GM12878 (cell line): ENCODE results near the gene CFB. TPM values are rescaled to one million over a fixed set of nuclear protein-coding genes. Genes with fewer than 3 reads are reported as not detected.

Experiments used
- ATAC-seq: fragments of 200-7000 bp; cut with Tn5 transposase; 3 replicates; pipeline ENCODE4 v1.9.1; 2020; ENCODE audit warnings: mild to moderate bottlenecking, moderate library complexity
- BruUV-seq: library from RNA; stranded (reverse); fragments of 400-500 nt; replicated peaks from 2 replicates; lab custom pipeline; 2021; lab: Mats Ljungman, UMichigan
- CTCF ChIA-PET: fragments of 300-600 bp; sonication (Branson Sonifier 250); formaldehyde crosslinking; extraction: SDS; loops from one replicate; lab custom pipeline; 2021; ENCODE audit warnings: inconsistent platforms; lab: Yijun Ruan, JAX
- POLR2A ChIA-PET: fragments of 350-600 bp; formaldehyde crosslinking; extraction: SDS; loops from one replicate; lab custom pipeline; 2021; ENCODE audit warnings: inconsistent platforms; lab: Charles Lee
- RAD21 ChIA-PET: fragments of 300-600 bp; sonication (Branson Sonifier 250); formaldehyde crosslinking; loops from one replicate; lab custom pipeline; 2023; ENCODE audit warnings: antibody characterized with exemption; ENCODE audit not compliant: unreplicated experiment; lab: Charles Lee
- SMC1A ChIA-PET: fragments of 300-600 bp; sonication (Branson Sonifier 250); formaldehyde crosslinking; loops from one replicate; lab custom pipeline; 2023; ENCODE audit not compliant: unreplicated experiment, uncharacterized antibody; lab: Charles Lee
- DNase-seq: peaks from one replicate; pipeline ENCODE4 v3.0.0-alpha.2; 2011; ENCODE audit warnings: low read depth, low spot score
- FAIRE-seq: peaks from 3 replicates; lab custom pipeline; 2011; peaks lifted over from hg19 to GRCh38; lab: Jason Lieb, UNC
- H2AFZ ChIP-seq: 2 replicates; pipeline ENCODE4 v1.6.0; 2011; ENCODE audit warnings: low read depth, low read length, control low read depth; ENCODE audit not compliant: control insufficient read depth
- H3K27ac ChIP-seq: 2 replicates; pipeline ENCODE4 v1.5.1; 2011; ENCODE audit warnings: control low read depth; ENCODE audit not compliant: control insufficient read depth, insufficient read depth
- H3K27me3 ChIP-seq, 2 experiments: replicated peaks in 1 of 2; 2 replicates each; pipeline versions ENCODE4 v1.6.0 to v1.6.1; 2011; ENCODE audit warnings: low read length in 1 of 2; ENCODE audit not compliant: control insufficient read depth in 2 of 2, insufficient read depth in 2 of 2
- H3K36me3 ChIP-seq, 2 experiments: 2 replicates each; pipeline ENCODE4 v1.5.1; 2011; ENCODE audit warnings: low read length in 1 of 2; ENCODE audit not compliant: control insufficient read depth in 2 of 2, insufficient read depth in 2 of 2
- H3K4me1 ChIP-seq: 2 replicates; pipeline ENCODE4 v1.6.1; 2011; ENCODE audit warnings: mild to moderate bottlenecking, low read length, moderate library complexity, mixed read lengths; ENCODE audit not compliant: control insufficient read depth, insufficient read depth
- H3K4me2 ChIP-seq: 2 replicates; pipeline ENCODE4 v1.6.0; 2011; ENCODE audit warnings: control low read depth; ENCODE audit not compliant: control insufficient read depth, insufficient read depth
- H3K4me3 ChIP-seq: fragments of 200-600 bp; sonication (generic); 2 replicates; pipeline ENCODE4 v1.5.1; 2016
- H3K79me2 ChIP-seq: 2 replicates; pipeline ENCODE4 v1.6.0; 2011; ENCODE audit warnings: low read length; ENCODE audit not compliant: control insufficient read depth, insufficient read depth
- H3K9ac ChIP-seq: 2 replicates; pipeline ENCODE4 v1.8.0; 2011; ENCODE audit warnings: low read length, control low read depth, mixed read lengths; ENCODE audit not compliant: control insufficient read depth, insufficient read depth
- H3K9me3 ChIP-seq: replicated peaks from 3 replicates; pipeline ENCODE4 v1.5.1; 2011; ENCODE audit warnings: mild to moderate bottlenecking, low read length; ENCODE audit not compliant: control insufficient read depth, insufficient read depth
- H4K20me1 ChIP-seq: 2 replicates; pipeline ENCODE4 v1.6.0; 2011; ENCODE audit not compliant: control insufficient read depth, insufficient read depth
- ASH2L ChIP-seq: fragments of 300-600, 200-600 bp; sonication (generic); IDR thresholded peaks from 2 replicates; pipeline ENCODE4 v1.6.1; 2017; ENCODE audit warnings: low read depth, mild to moderate bottlenecking, borderline replicate concordance
- BACH1 ChIP-seq: fragments of 450-650 bp; IDR thresholded peaks from 2 replicates; pipeline ENCODE4 v1.6.1; 2017; ENCODE audit warnings: mild to moderate bottlenecking, borderline replicate concordance
- CEBPZ ChIP-seq: fragments of 150-350 bp; IDR thresholded peaks from 2 replicates; pipeline ENCODE4 v1.6.1; 2016; ENCODE audit warnings: low read depth, low read length
- E2F8 ChIP-seq: fragments of 450-650 bp; IDR thresholded peaks from 2 replicates; pipeline ENCODE4 v1.6.1; 2018; ENCODE audit warnings: mild to moderate bottlenecking, low read depth, moderate library complexity; ENCODE audit not compliant: partially characterized antibody
- FOS ChIP-seq: IDR thresholded peaks from 3 replicates; pipeline ENCODE4 v1.6.1; 2011; ENCODE audit warnings: borderline replicate concordance; ENCODE audit not compliant: insufficient read length; ENCODE audit errors: extremely low read depth
- HDAC6 ChIP-seq: fragments of 200-600 bp; sonication (generic); IDR thresholded peaks from one replicate; pipeline ENCODE4 v1.8.0; 2017; ENCODE audit warnings: antibody characterized with exemption; ENCODE audit not compliant: unreplicated experiment
- IRF5 ChIP-seq: fragments of 450-650 bp; IDR thresholded peaks from 2 replicates; pipeline ENCODE4 v1.6.1; 2017; ENCODE audit warnings: borderline replicate concordance
- KDM1A ChIP-seq: fragments of 200-600 bp; sonication (generic); IDR thresholded peaks from 2 replicates; pipeline ENCODE4 v1.6.1; 2016; ENCODE audit warnings: borderline replicate concordance
- MEF2B ChIP-seq: fragments of 450-650 bp; IDR thresholded peaks from 2 replicates; pipeline ENCODE4 v1.6.1; 2018; ENCODE audit warnings: mild to moderate bottlenecking, moderate library complexity; ENCODE audit not compliant: partially characterized antibody, poor library complexity, severe bottlenecking
- PAX8 ChIP-seq: fragments of 450-650 bp; IDR thresholded peaks from 2 replicates; pipeline ENCODE4 v1.6.1; 2017; ENCODE audit warnings: mild to moderate bottlenecking, moderate library complexity
- POU2F2 ChIP-seq: IDR thresholded peaks from 3 replicates; pipeline ENCODE4 v1.6.1; 2011; ENCODE audit warnings: low read depth, mild to moderate bottlenecking, low read length, borderline replicate concordance
- SMARCA5 ChIP-seq: fragments of 450-650 bp; IDR thresholded peaks from 2 replicates; pipeline ENCODE4 v1.6.1; 2017; ENCODE audit warnings: mild to moderate bottlenecking
- TBL1XR1 ChIP-seq: IDR thresholded peaks from 2 replicates; pipeline ENCODE4 v1.6.1; 2012; ENCODE audit warnings: low read depth, low read length, improper control_type of control experiment
- ZSCAN29 ChIP-seq: fragments of 450-650 bp; IDR thresholded peaks from 2 replicates; pipeline ENCODE4 v1.6.1; 2017; ENCODE audit warnings: mild to moderate bottlenecking, moderate library complexity
- WGBS: methylation state at CpG from one replicate; pipeline ENCODE4 v1.1.6; 2016; ENCODE audit warnings: low lambda C conversion rate; ENCODE audit not compliant: insufficient replicate concordance, insufficient coverage; ENCODE audit errors: missing lambda C conversion rate; 5-methylcytosine and 5-hydroxymethylcytosine counted together
- in situ Hi-C: fragments of 300-500 bp; cut with MboI; formaldehyde crosslinking; loops from 9 replicates; pipeline ENCODE4 v1.14.3; 2018; ENCODE audit warnings: mixed read lengths
- intact Hi-C: fragments of 100-400 bp; cut with micrococcal nuclease; formaldehyde crosslinking; loops from one replicate; pipeline ENCODE4 v1.14.2; 2022; ENCODE audit not compliant: unreplicated experiment
- polyA plus RNA-seq, 11 experiments: library from polyadenylated mRNA; depleted of rRNA in 4 of 11; unstranded in 6 of 11; stranded (reverse) in 5 of 11; fragments of >200 nt; fragmentation: Nextera tagmentation in 4 of 11; fragmentation: Illumina TruSeq in 1 of 11; extraction: Ambion mirVana in 4 of 11; extraction: Trizol in 1 of 11; gene quantifications; 1 replicate in 1 of 11; 2 replicates in 10 of 11; pipeline versions ENCODE4 v1.2.1 to v1.2.3, GENCODE V29; 2011 to 2016; ENCODE audit warnings: inconsistent platforms in 2 of 11, missing spikeins in 2 of 11, low read depth in 1 of 11
- total RNA-seq, 4 experiments: library from RNA; depleted of rRNA in 3 of 4; stranded (reverse); fragments of >200 nt in 3 of 4; fragmentation: Illumina TruSeq in 1 of 4; extraction: Trizol in 1 of 4; gene quantifications; 2 replicates each; pipeline versions ENCODE4 v1.2.1 to v1.2.3, GENCODE V29; 2013 to 2021

CFB gene
- total and polyA plus RNA-seq, 10 of the 15 experiments (the other 5 are each of a cell fraction or from before 2014, with no cell fraction given) = 0.09 to 1.7 (median 0.44) TPM; not detected in 7

- no TSS peak for BruUV-seq
- TF ChIP-seq SMARCA5 (no peak), E2F8 (no peak), ZSCAN29 (no peak), IRF5 (no peak), MEF2B (no peak), CEBPZ (no peak), PAX8 (no peak), POU2F2 (no peak), BACH1 (no peak), HDAC6 (no peak), ASH2L (no peak), KDM1A (no peak), FOS (no peak), TBL1XR1 (no peak)
- ChIA-PET SMC1A (interaction anchor here (0.7 to 1.1 kb wide), 2 partner anchors 10 to 114 kb away, joined by 3 to 5 read pairs; no protein-coding TSS in a partner anchor), RAD21 (no interaction called here), CTCF (interaction anchor here (0.7 to 1.0 kb wide), 2 partner anchors 9 to 23 kb away, joined by 3 read pairs; no protein-coding TSS in a partner anchor), POLR2A (no interaction called here)
- H3K79me2 ChIP-seq = no peaks in the 10 kb centered on the region
- H3K4me3 ChIP-seq = no peak overlapping the region
- DNase-seq = no peak
- H2AFZ ChIP-seq = no peak overlapping the region
- intact Hi-C loops (no loop called here), in situ Hi-C loops (no loop called here)
- H3K9me3 ChIP-seq = no peaks in the 10 kb centered on the region
- ATAC-seq = no peak
- H3K36me3 ChIP-seq = no peaks in the 10 kb centered on the region
- no peaks in the 10 kb centered on the region for H4K20me1 ChIP-seq
- no peak overlapping the region for H3K27ac ChIP-seq
- no peak overlapping the region for H3K9ac ChIP-seq
- 60% methylated on average over 3 of the region's 3 CpGs for WGBS
- no peak for FAIRE-seq
- peaks cover 0 to 2% of the 10 kb centered on the region in 2 experiments; a peak in 1 of 4 replicates for H3K27me3 ChIP-seq
- H3K4me1 ChIP-seq = no peaks in the 10 kb centered on the region
- no peak overlapping the region for H3K4me2 ChIP-seq
These were observed 10.9 kb upstream of the CFB start for GRCh38 chr6:31935021-31935420.
